Measurements from ENCODE around the gene PTOV1.
A peak's percentile ranks its signal among the peaks of the same experiment; 100 is the strongest.

PTOV1 gene

GRCh38 chr19:49850487-49851342 lies at the start of gene PTOV1:
Gene PTOV1, plus strand, starts transcription at chr19:49851159.
- peak within 1 kb of the TSS; percentile 99 for H3K4me2 ChIP-seq (ENCODE audit: low read length)
- no peaks in the 10 kb centered on the region for H3K9me3 ChIP-seq (ENCODE audit: control insufficient read depth, insufficient read depth, low read length)
- peaks cover 45% of the 10 kb centered on the region for H3K4me1 ChIP-seq (ENCODE audit: control insufficient read depth, low read length)
- H3K27ac ChIP-seq (ENCODE audit: low read depth, low read length), result peak within 1 kb of the TSS; percentile 83
- H3K9me2 ChIP-seq (replicated peaks; ENCODE audit: control insufficient read depth, low read length), result no peaks in the 10 kb centered on the region
- peak within 1 kb of the TSS; percentile 81 for H3K4me3 ChIP-seq (ENCODE audit: low read length)
- no peaks in the 10 kb centered on the region; the same call in 1 of the 2 replicates for H3K27me3 ChIP-seq (ENCODE audit: control insufficient read depth, low read length)
- peaks cover 24% of the 10 kb centered on the region for H3K36me3 ChIP-seq (ENCODE audit: control insufficient read depth, low read length)
- peaks cover 13% of the 10 kb centered on the region; the same call in 1 of the 2 replicates for H4K20me1 ChIP-seq (ENCODE audit: control insufficient read depth, insufficient read depth, low read depth, low read length)
- H3F3A ChIP-seq (ENCODE audit: control insufficient read depth, insufficient read depth), result peaks cover 12% of the 10 kb centered on the region
- peaks cover 33% of the 10 kb centered on the region for H3K79me2 ChIP-seq (ENCODE audit: control insufficient read depth, low read length)
- TF ChIP-seq EZH2phosphoT487 (IDR thresholded peaks at IDR 0.05; ENCODE audit: borderline replicate concordance, low read length) (no peak), CTCF (IDR thresholded peaks at IDR 0.05; ENCODE audit: low read depth, low read length, poor library complexity, severe bottlenecking) (no peak)

GRCh38 chr19:49801401-49801888 lies 49.5 kb upstream of the PTOV1 start:
- Histone ChIP-seq H3F3A (ENCODE audit: control insufficient read depth, insufficient read depth) (no peaks in the 10 kb centered on the region), H3K9me2 (replicated peaks; ENCODE audit: control insufficient read depth, low read length) (no peaks in the 10 kb centered on the region), H3K79me2 (ENCODE audit: control insufficient read depth, low read length) (no peaks in the 10 kb centered on the region), H3K4me2 (ENCODE audit: low read length) (no peak overlapping the region), H3K9me3 (ENCODE audit: control insufficient read depth, insufficient read depth, low read length) (no peaks in the 10 kb centered on the region), H3K4me1 (ENCODE audit: control insufficient read depth, low read length) (no peaks in the 10 kb centered on the region), H3K27me3 (ENCODE audit: control insufficient read depth, low read length) (no peaks in the 10 kb centered on the region), H3K36me3 (ENCODE audit: control insufficient read depth, low read length) (peaks cover 56% of the 10 kb centered on the region), H3K4me3 (ENCODE audit: low read length) (no peak overlapping the region), H3K27ac (ENCODE audit: low read depth, low read length) (no peak overlapping the region), H4K20me1 (ENCODE audit: control insufficient read depth, insufficient read depth, low read depth, low read length) (no peaks in the 10 kb centered on the region)
- TF ChIP-seq CTCF (IDR thresholded peaks at IDR 0.05; ENCODE audit: low read depth, low read length, poor library complexity, severe bottlenecking) (no peak), EZH2phosphoT487 (IDR thresholded peaks at IDR 0.05; ENCODE audit: borderline replicate concordance, low read length) (no peak)

- no peak overlapping the region for H3K27ac ChIP-seq (ENCODE audit: low read depth, low read length)
- peaks cover 49% of the 10 kb centered on the region for H3K36me3 ChIP-seq (ENCODE audit: control insufficient read depth, low read length)
- no peak overlapping the region for H3K4me3 ChIP-seq (ENCODE audit: low read length)
- H3K9me3 ChIP-seq (ENCODE audit: control insufficient read depth, insufficient read depth, low read length), result no peaks in the 10 kb centered on the region
- H3K9me2 ChIP-seq (replicated peaks; ENCODE audit: control insufficient read depth, low read length), result no peaks in the 10 kb centered on the region
- H4K20me1 ChIP-seq (ENCODE audit: control insufficient read depth, insufficient read depth, low read depth, low read length), result no peaks in the 10 kb centered on the region
- no peaks in the 10 kb centered on the region for H3F3A ChIP-seq (ENCODE audit: control insufficient read depth, insufficient read depth)
- H3K4me1 ChIP-seq (ENCODE audit: control insufficient read depth, low read length), result peaks cover 2% of the 10 kb centered on the region; the same call in 1 of the 2 replicates
- H3K27me3 ChIP-seq (ENCODE audit: control insufficient read depth, low read length), result no peaks in the 10 kb centered on the region
- no peak overlapping the region for H3K4me2 ChIP-seq (ENCODE audit: low read length)
- H3K79me2 ChIP-seq (ENCODE audit: control insufficient read depth, low read length), result no peaks in the 10 kb centered on the region
- TF ChIP-seq CTCF (IDR thresholded peaks at IDR 0.05; ENCODE audit: low read depth, low read length, poor library complexity, severe bottlenecking) (no peak), EZH2phosphoT487 (IDR thresholded peaks at IDR 0.05; ENCODE audit: borderline replicate concordance, low read length) (no peak)
Observed at GRCh38 chr19:49801966-49802661, 48.8 kb upstream of the PTOV1 start.

Measured in DOHH2 (cell line).